HG03457 (cell line): ENCODE results near the gene RAB33B.

Experiments used
- ATAC-seq: cut with Tn5 transposase; IDR thresholded peaks from one replicate; pipeline ENCODE4 v1.9.1; 2021; ENCODE audit warnings: moderate number of reproducible peaks; ENCODE audit not compliant: unreplicated experiment

Gene RAB33B

DNA sequence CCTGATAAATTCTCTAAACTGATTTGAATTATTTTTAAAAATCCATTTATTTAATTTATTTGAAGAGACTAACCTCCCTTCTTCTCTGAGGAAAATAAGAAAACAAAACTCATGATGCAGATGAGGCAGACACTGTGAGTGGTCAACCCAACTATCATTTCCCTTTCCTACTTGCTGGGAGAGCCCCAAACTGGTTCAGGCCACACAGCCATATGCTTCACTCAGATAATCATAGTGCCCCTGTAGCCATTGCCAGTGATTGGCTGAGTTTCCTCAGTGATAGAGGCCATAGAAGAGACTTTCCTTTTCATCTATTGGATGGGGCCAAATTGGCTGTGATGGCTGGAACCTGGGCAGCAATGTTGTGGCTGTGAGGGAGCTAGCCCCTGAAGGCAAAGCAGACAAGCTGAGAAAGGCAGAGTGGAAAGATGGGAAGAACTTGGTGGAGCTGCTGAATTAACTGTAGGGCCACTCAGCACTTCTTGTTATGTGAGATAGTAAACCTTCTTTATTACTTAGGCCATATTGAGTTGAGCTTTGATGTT, 49.8 kb downstream of the RAB33B start:
- no peak for ATAC-seq

DNA sequence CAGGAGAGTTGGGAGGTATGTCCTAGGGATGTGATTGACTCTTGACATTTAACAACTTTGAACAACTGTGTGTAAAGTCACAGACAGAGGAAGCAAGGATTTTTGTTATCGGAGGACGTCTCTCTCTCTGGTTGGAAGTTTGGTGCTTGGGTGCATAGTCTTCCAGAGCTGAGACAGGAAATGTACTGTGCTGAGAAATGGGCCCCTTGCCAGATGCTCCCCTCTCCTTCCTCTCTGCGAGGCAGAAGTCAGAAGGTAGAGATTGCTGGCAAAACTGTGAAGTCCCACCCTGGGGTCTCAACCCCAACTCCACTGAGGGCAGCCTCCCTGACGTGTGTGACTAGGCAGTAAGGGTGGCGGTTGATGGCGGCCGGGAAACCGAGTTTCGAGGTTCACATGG, 52.9 kb downstream of the RAB33B start:
- no peak for ATAC-seq

DNA sequence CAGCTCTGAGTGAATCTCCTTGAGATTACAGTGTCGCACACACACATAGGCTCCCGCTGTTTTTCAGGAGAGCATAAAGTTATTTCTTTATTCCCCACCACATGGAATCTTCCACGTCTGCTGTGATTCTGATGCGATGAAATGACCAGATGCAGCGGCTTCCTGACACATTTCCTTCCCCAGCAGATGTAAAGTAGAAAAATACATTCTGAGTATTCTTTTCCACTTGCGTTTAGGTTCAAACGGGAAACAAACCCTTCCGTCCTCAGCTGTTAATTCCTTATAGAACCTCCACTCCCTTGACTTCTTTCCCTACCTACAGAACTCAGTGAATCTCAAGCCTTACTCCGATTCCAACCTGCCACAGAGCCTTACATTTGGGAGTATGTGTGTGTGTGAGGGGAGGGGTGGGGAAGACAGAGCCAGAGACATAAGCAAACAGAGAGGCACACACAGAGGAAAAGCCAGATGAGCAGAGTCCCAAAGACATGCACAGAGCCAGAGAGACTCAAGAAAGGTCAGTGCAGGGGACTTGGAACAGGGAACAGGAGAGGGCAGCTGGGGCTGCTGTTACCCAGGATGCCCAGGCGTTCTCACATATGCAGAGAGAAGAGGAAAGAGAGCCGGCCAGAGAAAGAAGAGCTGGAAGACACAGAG, 54.8 kb downstream of the RAB33B start:
- no peak for ATAC-seq

DNA sequence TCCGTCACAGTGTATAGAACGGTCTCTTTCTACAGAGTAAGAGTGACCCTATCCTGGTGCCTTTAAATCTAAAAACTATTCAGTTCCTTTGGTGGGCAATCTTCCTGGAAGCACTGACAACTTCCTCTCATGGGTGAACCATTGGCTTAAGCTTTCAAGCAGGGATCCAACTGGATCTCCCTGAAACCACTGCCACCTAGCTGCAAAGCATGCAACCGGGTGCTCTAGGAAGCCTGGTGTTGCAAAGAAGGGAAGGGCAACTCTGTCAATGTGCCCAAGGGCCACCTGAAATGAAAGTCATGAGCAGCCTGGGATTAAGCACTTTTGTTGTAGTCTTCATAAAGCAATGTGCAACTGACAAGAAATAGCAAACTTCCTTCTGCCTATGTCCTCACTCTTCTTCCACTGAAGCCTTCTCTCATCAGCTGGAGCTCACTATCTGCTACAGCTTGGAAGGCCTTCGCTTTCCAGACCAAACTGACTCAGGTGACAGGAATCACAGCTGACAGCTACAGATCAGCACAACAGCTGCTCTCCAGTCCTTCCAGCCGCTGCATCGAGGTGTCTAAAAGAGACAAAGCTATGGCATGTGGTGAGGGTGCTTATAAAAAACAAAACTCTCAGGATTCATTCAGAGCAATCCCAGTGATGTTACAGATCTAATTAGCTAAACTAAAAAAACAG, 55.9 kb downstream of the RAB33B start:
- no peak for ATAC-seq

DNA sequence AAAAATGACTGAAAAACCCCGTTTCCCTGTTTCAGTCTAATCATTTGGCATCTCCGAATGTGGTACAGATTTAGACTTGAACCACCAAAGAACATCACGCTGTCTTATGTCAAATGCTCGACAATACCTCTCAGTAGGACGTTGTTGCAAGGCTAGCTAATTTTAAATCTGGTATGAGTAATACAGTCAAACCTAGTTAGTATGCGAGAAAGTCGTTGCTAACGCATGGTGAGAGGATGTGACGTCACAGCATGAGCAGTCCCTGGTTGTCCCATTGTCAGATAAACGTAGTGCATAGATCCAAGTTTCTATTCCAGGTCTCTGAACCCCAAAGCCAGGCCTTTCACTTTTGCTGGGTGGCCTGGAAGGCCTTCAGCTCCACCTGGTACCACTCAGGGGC, 57.4 kb downstream of the RAB33B start:
- no peak for ATAC-seq

DNA sequence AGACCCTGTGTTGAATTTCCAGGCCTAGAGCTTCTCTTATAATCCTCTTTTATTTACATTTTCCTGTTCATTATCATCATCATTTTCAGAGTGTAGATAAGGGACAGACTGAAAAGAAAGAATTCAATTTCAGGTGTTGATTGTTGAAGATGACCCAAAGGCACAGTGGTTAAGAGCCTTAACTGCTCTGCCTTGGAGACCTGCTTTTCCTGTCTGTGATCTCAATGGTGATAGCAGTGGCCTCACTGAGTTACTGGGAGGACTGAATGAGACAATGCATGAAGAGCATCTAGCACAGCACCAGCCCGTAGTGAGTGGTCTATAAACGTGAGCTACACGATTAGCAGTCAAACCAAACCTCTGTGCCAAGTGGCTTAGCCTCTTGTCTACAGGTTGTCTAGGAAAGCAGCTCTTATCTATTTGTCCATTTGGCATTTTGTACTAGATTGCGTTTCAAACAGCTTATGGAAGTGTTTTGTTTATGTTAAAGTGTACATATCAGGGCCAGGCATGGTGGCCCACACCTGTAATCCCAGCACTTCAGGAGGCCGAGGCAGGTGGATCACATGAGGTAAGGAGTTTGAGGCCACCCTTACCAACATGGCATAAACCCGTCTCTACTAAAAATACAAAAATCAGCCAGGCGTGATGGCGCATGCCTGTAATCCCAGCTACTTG, 60.6 kb downstream of the RAB33B start:
- ATAC-seq, result no peak

DNA sequence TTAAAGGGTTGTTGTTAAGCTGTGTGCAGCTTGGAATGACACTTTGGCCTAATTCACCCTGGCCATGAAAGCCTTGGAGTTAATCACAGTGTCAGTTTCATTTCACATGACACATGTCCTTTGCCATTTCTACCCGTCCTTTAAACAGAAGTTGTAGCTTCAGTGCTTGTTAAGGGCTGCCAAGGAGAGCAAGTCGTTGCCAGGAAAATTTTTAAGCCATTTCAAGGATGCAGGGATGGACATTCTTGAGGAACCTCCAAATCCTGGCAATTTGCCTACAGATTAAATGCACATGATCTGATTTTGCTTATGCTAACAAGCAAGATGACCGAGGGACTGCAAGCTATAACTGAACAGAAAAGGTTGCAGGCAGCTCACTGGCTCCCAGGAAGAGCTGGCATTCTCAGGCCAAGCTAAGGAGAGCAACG, 61.6 kb downstream of the RAB33B start:
- ATAC-seq, result no peak

DNA sequence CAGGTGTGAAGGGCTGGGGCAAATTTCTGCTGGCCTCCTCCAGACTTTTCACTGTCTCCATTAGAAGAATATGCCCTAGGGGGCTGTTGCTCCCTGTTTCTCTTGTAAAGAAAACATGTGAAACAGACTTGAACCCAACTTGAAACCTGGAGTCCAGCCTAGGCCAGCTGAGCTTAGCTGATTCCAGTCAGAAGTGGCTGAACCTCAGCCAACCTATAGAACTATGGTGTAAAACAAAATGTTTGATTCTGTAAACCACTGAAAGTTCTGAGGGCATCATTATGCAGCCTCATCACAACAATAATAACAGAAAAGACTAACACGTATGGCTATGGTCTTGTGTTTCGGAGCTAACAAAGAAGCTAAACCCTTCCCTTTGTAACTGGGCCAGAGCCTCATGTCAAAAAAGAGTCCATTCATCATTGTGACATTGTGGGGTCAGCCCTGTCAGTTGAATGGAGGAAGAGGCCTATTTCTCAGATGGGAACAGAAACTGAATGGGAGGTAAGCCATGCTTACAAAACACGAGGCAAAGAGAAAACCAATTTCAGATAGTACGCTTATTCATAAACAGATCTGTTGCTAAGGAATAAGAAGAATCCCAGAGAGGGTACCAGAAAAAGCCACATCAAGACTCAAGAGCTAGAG, 68.0 kb downstream of the RAB33B start:
- ATAC-seq, result no peak

DNA sequence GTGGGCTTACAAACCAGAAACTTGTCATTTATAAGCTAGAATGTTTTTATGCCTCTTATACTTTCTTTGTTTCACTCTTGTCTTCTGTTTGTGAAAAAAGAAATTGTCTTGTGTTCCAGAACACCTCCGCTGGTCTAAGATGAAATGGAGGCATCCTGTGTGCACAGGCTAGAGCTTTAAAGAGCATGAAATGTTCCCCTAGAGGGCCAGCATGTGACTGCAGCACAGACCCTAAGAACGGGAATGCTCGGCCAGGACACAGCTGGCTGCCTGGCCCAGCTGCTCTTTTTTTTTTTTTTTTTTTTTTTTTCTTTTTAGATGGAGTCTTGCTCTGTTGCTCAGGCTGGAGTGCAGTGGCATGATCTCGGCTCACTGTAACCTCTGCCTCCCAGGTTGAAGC, 68.5 kb downstream of the RAB33B start:
- ATAC-seq, result no peak

DNA sequence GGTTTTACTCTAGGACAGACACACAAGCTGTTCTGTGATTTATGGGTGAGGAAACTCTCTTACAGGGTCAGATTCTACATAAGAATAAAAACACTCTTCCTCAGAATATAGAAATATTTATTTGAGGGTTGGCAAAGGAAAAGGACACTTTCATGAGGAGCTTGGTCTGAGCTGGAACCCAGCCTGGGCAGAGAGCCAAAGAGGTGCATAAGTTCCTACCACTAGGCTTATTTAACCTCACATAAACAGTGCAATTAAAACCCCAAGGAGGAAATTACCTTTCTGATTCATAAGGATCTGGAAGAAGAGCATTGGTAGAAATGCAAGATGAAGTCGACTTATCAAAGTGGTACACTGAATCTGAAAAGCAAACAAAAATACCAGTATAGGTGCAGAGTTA, 69.2 kb downstream of the RAB33B start:
- ATAC-seq, result no peak

DNA sequence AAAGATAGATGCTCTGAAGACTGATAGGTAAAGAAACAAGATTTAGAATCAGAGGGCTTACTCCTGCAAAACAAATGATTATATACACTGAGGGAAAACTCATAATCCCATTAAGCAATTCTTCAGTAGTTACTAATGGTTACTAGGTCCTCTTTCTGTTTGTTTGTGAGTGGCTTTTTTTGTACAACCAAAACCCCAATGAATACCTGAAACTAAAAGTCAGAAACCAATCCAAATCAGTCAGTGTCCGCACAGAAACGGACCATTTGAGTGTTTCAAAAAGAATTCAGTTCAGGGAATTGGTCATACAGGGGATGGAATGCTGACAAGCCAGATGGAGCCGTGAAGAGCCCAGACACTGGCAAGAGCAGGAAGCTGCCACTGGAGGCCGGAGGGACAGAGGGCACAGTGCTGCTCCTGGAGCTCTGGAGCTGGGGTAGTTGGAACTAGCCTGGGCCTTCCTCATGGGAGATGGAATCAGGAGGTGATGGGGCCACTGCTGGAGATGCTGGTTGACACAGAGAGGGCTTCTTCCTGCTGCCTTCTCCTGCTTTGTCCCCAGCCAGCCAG, 70.2 kb downstream of the RAB33B start:
- no peak for ATAC-seq

DNA sequence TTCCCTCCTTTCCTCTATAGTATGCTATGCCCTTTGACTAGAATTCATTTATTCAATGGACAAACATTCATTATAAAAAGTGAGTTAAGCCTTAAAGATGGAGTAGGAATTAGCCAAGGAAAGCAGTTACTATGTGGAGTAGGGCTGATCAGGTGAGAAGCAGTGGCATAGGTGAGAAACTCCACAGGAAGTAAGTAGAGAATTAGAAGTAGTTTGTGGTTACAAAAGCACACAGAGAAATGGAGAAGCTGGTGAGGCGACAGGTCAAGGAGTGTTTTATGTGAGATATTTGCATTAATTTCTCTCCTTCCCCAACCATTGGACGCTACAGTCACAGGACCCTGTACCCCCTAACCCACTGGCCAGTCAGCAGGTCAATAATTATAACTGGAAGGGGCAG, 71.5 kb downstream of the RAB33B start:
- ATAC-seq, result no peak
